ENCODE measurements around the gene CHRM2.

CHRM2 gene

GRCh38 chr7:136947347-136947746 is 78.9 kb downstream of the CHRM2 start:
- TF ChIP-seq JUND (IDR thresholded peaks at IDR 0.05; ENCODE audit: low read depth) = no peak
- no peak for DNase-seq (ENCODE audit: low read depth in 1 of 2, low spot score in 1 of 2)
- in situ Hi-C loops (cut with HindIII; ENCODE audit: low pct_unique_long_range_greater_than_20kb, low sequenced_read_pairs) = no loop called here

DNA sequence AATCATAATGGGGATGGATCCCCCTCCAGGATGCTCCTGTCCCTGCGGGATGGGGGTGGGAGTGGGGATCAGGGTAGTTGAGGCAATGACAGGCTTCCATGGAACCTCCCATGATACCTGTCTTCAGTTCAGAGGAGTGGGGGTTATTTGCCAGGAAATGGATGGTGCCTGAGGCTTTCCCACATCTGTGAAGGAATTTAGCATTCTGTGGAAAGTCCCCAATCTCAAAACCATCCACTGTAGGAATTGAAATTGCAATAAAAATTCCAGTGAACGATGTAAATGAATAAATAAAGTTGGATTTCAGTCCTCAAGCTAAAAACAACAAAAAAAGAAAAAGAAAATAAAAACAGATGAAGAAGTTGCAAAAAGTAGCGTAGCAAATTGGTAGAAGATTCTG is 81.9 kb downstream of the CHRM2 start:
- TF ChIP-seq JUND (IDR thresholded peaks at IDR 0.05; ENCODE audit: low read depth) = no peak
- DNase-seq (ENCODE audit: low read depth in 1 of 2, low spot score in 1 of 2) = no peak
- in situ Hi-C loops (cut with HindIII; ENCODE audit: low pct_unique_long_range_greater_than_20kb, low sequenced_read_pairs) = no loop called here

- in situ Hi-C loops (cut with HindIII; ENCODE audit: low pct_unique_long_range_greater_than_20kb, low sequenced_read_pairs) = no loop called here
- no peak for TF ChIP-seq JUND (IDR thresholded peaks at IDR 0.05; ENCODE audit: low read depth)
- no peak for DNase-seq (ENCODE audit: low read depth in 1 of 2, low spot score in 1 of 2)
Measured at GRCh38 chr7:136953386-136953785, 84.9 kb downstream of the CHRM2 start.

- TF ChIP-seq JUND (IDR thresholded peaks at IDR 0.05; ENCODE audit: low read depth) = no peak
- in situ Hi-C loops (cut with HindIII; ENCODE audit: low pct_unique_long_range_greater_than_20kb, low sequenced_read_pairs) = no loop called here
- no peak for DNase-seq (ENCODE audit: low read depth in 1 of 2, low spot score in 1 of 2)
Measured at GRCh38 chr7:136956232-136956631, 87.8 kb downstream of the CHRM2 start.

- in situ Hi-C loops (cut with HindIII; ENCODE audit: low pct_unique_long_range_greater_than_20kb, low sequenced_read_pairs) = no loop called here
- no peak for DNase-seq (ENCODE audit: low read depth in 1 of 2, low spot score in 1 of 2)
Measured at GRCh38 chr7:136956671-136957070, 88.2 kb downstream of the CHRM2 start.

GRCh38 chr7:136957391-136957790 is 88.9 kb downstream of the CHRM2 start:
- no peak for TF ChIP-seq JUND (IDR thresholded peaks at IDR 0.05; ENCODE audit: low read depth)
- no peak for DNase-seq (ENCODE audit: low read depth in 1 of 2, low spot score in 1 of 2)
- in situ Hi-C loops (cut with HindIII; ENCODE audit: low pct_unique_long_range_greater_than_20kb, low sequenced_read_pairs) = no loop called here

More at GRCh38 chr7:136956671-136957070, 88.2 kb downstream of the CHRM2 start:
- no peak for TF ChIP-seq JUND (IDR thresholded peaks at IDR 0.05; ENCODE audit: low read depth)

DNA sequence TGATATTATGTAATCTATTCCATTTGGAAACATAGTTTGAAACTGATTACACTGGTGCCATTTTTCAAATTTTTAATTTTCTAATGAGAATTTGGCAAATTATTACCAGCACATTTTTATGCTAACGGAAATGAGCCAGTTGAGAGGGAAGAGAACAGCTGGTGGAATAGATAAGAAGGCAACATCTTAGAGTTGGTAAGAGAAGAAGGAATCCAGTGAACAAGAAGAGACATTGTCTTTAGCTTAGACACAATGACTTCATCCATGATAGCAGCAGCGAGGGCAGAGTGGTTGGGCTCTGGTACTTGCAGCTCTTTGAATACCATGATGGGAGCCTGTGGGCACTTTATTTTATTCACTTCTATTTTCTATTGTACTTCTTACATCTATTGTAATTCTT is 89.6 kb downstream of the CHRM2 start:
- DNase-seq (ENCODE audit: low read depth in 1 of 2, low spot score in 1 of 2) = no peak
- in situ Hi-C loops (cut with HindIII; ENCODE audit: low pct_unique_long_range_greater_than_20kb, low sequenced_read_pairs) = no loop called here
- no peak for TF ChIP-seq JUND (IDR thresholded peaks at IDR 0.05; ENCODE audit: low read depth)

DNA sequence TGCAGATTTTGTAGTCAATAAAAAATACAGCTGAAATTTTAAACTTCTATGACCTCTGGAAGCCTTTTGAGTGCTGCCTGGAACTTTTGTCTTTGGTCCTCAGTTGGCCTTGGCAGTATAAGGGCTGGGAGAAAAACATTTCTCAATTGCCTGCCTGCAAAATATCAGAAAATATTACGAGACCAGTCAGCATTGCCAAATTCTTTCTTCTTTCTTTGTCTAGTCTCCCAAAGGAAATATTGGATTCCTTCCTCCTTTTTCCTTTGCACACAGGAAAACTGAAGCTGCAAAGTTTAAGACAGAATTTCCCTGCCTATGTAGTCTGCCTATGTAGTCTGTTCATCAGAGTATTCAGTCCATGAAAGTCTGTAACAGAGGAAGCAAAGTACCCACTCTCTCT is 95.9 kb downstream of the CHRM2 start:
- no peak for TF ChIP-seq JUND (IDR thresholded peaks at IDR 0.05; ENCODE audit: low read depth)
- in situ Hi-C loops (cut with HindIII; ENCODE audit: low pct_unique_long_range_greater_than_20kb, low sequenced_read_pairs) = no loop called here
- no peak for DNase-seq (ENCODE audit: low read depth in 1 of 2, low spot score in 1 of 2)

- in situ Hi-C loops (cut with HindIII; ENCODE audit: low pct_unique_long_range_greater_than_20kb, low sequenced_read_pairs) = no loop called here
Measured at GRCh38 chr7:136966825-136967224, 98.4 kb downstream of the CHRM2 start.

DNA sequence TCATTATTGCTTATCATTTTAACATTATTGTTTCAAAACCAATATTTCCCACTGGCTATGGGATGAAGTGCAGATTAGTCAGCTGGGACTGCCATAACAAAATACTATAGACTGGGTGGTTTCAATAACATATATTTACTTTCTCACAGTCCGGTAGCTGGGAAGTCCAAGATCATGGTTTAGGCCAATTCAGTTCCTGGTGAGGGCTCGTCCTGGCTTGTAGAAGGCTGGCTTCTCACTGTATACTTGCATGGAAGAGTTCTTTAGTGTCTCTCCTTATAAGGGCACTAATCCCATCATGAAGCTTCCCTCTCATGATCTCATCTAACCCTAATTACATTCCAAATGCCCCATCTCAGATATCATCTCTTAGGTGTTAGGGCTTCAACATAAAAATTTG is 101.3 kb downstream of the CHRM2 start:
- DNase-seq (ENCODE audit: low read depth in 1 of 2, low spot score in 1 of 2) = no peak
- no peak for TF ChIP-seq JUND (IDR thresholded peaks at IDR 0.05; ENCODE audit: low read depth)
- in situ Hi-C loops (cut with HindIII; ENCODE audit: low pct_unique_long_range_greater_than_20kb, low sequenced_read_pairs) = no loop called here

More at GRCh38 chr7:136966825-136967224, 98.4 kb downstream of the CHRM2 start:
- no peak for DNase-seq (ENCODE audit: low read depth in 1 of 2, low spot score in 1 of 2)
- no peak for TF ChIP-seq JUND (IDR thresholded peaks at IDR 0.05; ENCODE audit: low read depth)

DNA sequence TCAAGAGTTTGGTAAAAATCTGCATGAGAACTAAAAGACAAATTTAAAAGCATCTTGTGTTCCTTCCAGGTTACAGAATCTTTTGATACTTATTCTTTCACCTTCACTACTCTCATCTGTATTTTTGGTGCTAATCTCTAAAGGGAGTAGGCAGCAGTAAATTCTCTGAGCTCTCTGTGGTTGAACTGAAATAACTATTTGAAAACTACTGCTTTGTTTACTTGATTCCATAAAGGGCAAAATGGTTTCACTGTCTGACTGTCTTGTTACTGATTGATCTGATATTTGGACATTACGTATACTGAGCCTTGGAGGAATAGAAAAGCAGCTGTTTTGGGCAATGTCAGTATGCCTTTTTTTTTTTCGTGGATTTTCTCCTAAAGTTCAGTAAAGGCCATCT is 103.3 kb downstream of the CHRM2 start:
- TF ChIP-seq JUND (IDR thresholded peaks at IDR 0.05; ENCODE audit: low read depth) = no peak
- in situ Hi-C loops (cut with HindIII; ENCODE audit: low pct_unique_long_range_greater_than_20kb, low sequenced_read_pairs) = no loop called here
- no peak for DNase-seq (ENCODE audit: low read depth in 1 of 2, low spot score in 1 of 2)

- in situ Hi-C loops (cut with HindIII; ENCODE audit: low pct_unique_long_range_greater_than_20kb, low sequenced_read_pairs) = no loop called here
- no peak for TF ChIP-seq JUND (IDR thresholded peaks at IDR 0.05; ENCODE audit: low read depth)
- DNase-seq (ENCODE audit: low read depth in 1 of 2, low spot score in 1 of 2) = no peak
Measured at GRCh38 chr7:136976504-136977251, 108.2 kb downstream of the CHRM2 start.

- TF ChIP-seq JUND (IDR thresholded peaks at IDR 0.05; ENCODE audit: low read depth) = no peak
- in situ Hi-C loops (cut with HindIII; ENCODE audit: low pct_unique_long_range_greater_than_20kb, low sequenced_read_pairs) = no loop called here
- no peak for DNase-seq (ENCODE audit: low read depth in 1 of 2, low spot score in 1 of 2)
Measured at GRCh38 chr7:136993377-136993776, 124.9 kb downstream of the CHRM2 start.

GRCh38 chr7:136997735-136998134 is 129.3 kb downstream of the CHRM2 start:
- no peak for DNase-seq (ENCODE audit: low read depth in 1 of 2, low spot score in 1 of 2)
- in situ Hi-C loops (cut with HindIII; ENCODE audit: low pct_unique_long_range_greater_than_20kb, low sequenced_read_pairs) = no loop called here
- TF ChIP-seq JUND (IDR thresholded peaks at IDR 0.05; ENCODE audit: low read depth) = no peak

Measured in T47D (cell line).